HG03039 (cell line): ENCODE measurements around the gene FARP1.
"Not testable (repeated sequence)": the region's sequence is repeated elsewhere in the genome, so short reads cannot be mapped to it uniquely, and the experiment has no call there.

Source experiments
- ATAC-seq: cut with Tn5 transposase; IDR thresholded peaks from one replicate; pipeline ENCODE4 v1.9.1; 2021; ENCODE audit warnings: mild to moderate bottlenecking, moderate library complexity; ENCODE audit not compliant: unreplicated experiment

The FARP1 gene

GRCh38 chr13:98409281-98409680 lies 266.4 kb downstream of the FARP1 start:
- no peak for ATAC-seq

GRCh38 chr13:98410612-98411011 lies 267.7 kb downstream of the FARP1 start:
- ATAC-seq, result no peak

- no peak for ATAC-seq
These were observed 268.1 kb downstream of the FARP1 start for GRCh38 chr13:98411013-98411412.

- ATAC-seq, result no peak
These were observed 268.8 kb downstream of the FARP1 start for GRCh38 chr13:98411617-98412265.

GRCh38 chr13:98413278-98413677 lies 270.4 kb downstream of the FARP1 start:
- not testable (repeated sequence) for ATAC-seq

GRCh38 chr13:98413796-98414195 lies 270.9 kb downstream of the FARP1 start:
- ATAC-seq, result no peak

GRCh38 chr13:98415326-98416070 lies 272.6 kb downstream of the FARP1 start:
- no peak for ATAC-seq

GRCh38 chr13:98416408-98416807 lies 273.5 kb downstream of the FARP1 start:
- no peak for ATAC-seq

- no peak for ATAC-seq
These were observed 277.1 kb downstream of the FARP1 start for GRCh38 chr13:98419786-98420553.

- no peak for ATAC-seq
These were observed 277.8 kb downstream of the FARP1 start for GRCh38 chr13:98420554-98421175.

- ATAC-seq, result no peak
These were observed 279.2 kb downstream of the FARP1 start for GRCh38 chr13:98422046-98422445.

GRCh38 chr13:98423417-98423816 lies 280.5 kb downstream of the FARP1 start:
- ATAC-seq, result no peak

GRCh38 chr13:98427331-98427995 lies 284.6 kb downstream of the FARP1 start:
- no peak for ATAC-seq

- ATAC-seq, result no peak
These were observed 285.5 kb downstream of the FARP1 start for GRCh38 chr13:98428256-98428966.

- no peak for ATAC-seq
These were observed 286.2 kb downstream of the FARP1 start for GRCh38 chr13:98429081-98429480.

- ATAC-seq, result no peak
These were observed 286.6 kb downstream of the FARP1 start for GRCh38 chr13:98429531-98429930.

- no peak for ATAC-seq
These were observed 287.3 kb downstream of the FARP1 start for GRCh38 chr13:98429977-98430736.

GRCh38 chr13:98432638-98433037 lies 289.7 kb downstream of the FARP1 start:
- no peak for ATAC-seq

GRCh38 chr13:98433654-98434053 lies 290.8 kb downstream of the FARP1 start:
- no peak for ATAC-seq
